Brain pericyte (primary cell): Measurements from ENCODE around the gene CCDC80.
"Not testable (repeated sequence)": the region's sequence is repeated elsewhere in the genome, so short reads cannot be mapped to it uniquely, and the experiment has no call there.

Source experiments
- DNase-seq: peaks from one replicate; pipeline ENCODE4 v3.0.0-alpha.2; 2012; ENCODE audit warnings: low read depth, low spot score

CCDC80 gene

DNA sequence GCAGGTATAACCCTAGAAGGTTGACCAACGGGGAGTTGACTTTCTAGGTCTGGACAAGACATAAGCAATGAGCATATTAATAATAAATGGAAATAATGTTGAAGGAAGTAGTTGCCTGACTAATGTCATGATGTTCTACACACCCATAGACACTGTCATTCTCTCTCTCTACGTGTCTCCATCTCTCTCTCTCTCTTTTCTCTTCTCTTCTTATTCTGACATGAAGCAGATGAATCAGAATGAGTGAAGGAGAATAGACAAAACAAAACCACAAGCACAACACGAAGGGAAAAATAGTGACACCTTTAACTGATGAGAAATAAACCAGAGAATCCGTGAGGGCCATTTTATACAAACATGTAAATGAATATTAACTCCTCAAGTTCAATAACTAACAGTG lies 26.7 kb upstream of the CCDC80 start:
- DNase-seq, result no peak

DNA sequence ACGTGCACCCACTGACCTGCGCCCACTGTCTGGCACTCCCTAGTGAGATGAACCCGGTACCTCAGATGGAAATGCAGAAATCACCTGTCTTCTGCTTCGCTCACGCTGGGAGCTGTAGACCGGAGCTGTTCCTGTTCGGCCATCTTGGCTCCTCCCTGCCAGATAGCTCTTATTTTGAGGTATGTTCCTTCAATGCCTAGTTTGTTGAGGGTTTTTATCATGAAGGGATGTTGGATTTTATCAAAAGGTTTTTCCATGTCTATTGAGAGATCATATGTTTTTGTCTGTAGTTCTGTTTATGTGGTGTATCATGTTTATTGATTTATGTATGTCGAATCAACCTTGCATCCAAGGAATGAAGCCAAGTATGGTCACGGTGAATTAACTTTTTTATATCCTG lies 24.1 kb upstream of the CCDC80 start:
- not testable (repeated sequence) for DNase-seq

DNA sequence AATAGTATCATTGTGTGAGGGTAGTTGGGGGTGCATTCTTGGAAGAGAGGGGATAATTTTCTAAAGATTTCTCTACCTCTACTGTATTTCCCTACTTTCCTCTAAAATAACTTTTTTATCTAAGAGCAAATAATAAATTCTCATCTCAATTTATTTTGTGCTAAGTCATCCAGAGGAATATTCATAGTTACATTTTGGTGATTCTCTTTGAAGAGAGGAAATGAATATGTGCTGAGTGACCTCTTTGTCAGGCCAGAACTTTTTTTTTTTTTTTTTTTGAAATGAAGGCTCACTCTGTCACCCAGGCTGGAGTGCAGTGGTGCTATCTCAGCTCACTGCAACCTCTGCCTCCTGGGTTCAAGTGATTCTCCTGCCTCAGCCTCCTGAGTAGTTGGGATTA lies 15.1 kb upstream of the CCDC80 start:
- no peak for DNase-seq

DNA sequence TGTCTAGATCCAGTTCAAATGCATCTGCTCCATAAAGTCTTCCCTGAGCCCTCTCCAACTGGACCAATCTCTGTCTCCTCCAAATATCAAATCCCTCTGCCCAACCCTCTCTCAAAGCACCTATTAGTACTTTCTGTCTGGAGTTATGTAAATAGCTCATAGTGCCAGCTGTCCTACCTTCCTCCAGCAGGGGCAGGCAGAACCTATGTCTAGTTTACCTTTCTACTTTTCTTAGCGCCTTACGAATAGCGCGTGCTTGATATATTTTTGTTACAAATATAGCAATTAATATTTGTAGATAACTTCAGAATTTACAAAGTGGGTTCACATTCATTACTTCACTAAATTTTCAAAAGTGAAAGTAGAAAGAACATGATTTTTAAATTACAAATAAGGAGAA lies 14.0 kb upstream of the CCDC80 start:
- no peak for DNase-seq

DNA sequence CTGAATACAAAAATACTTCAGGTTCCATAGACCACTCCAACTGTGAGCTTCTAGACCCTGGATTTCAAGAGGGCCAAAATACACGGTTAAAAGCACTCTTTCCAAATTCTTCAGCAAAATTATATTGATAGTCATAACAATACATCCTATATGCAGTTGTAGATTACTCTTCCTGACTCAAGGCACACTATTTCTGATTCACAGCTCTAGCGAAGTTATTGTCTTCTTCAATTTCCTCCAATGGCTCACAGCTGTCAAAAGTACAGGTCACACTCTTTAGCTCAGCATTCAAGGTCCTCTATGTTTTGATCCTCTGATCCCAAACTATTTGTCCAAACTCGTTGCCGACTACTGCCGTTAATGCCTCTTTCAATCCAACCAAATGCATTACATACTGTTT lies 13.5 kb upstream of the CCDC80 start:
- no peak for DNase-seq

DNA sequence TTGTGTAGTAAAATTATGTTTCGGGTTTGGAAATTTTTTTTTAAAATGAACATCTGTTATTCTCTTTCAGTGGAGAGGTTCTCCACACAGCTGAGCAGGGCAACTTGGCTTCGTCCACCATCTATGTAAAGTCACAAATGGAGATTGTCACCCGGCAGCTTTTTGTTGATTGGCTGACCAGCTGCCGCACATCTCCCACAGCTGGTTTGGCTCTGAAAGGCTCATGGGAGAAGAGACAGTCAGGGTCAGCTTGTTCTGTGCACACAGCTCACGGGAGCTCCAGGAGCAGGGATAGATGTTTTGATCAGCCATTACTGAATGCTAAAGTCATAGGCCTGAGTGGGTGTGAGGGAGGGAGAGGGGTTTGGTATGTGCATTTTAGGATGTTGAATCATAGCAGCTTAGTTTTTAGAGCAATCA lies 12.9 kb upstream of the CCDC80 start:
- no peak for DNase-seq

DNA sequence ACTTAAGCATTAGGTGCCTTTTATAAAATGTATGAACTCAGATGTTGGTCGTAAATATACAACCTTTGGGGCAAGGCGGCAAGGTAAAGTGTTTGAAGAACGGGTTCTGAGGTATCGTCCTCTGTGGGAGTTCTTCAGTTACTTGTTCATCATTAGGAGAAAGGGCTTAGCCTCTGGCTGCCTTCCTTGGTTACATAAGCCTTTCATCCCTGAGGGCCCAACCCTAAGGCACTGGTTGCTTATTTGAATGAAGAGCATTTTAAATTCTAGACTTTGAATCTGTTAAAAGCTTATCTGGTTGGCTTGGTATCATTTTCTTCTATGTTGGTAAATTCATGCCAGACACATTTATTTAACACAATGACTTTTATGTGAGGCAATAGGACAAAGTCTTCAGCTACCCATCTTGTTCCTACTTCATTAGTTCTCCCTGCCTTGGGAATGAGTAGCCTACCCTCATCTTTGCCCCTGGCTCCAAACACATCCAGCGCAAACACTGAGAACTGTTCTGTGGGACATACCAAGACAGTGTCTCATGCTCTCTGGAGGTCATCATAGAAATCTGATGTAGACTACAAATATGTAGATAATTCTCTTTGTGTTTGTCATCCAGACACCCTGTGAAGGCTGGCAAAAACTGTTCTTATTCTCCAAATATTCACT lies 12.4 kb upstream of the CCDC80 start:
- DNase-seq, result no peak

DNA sequence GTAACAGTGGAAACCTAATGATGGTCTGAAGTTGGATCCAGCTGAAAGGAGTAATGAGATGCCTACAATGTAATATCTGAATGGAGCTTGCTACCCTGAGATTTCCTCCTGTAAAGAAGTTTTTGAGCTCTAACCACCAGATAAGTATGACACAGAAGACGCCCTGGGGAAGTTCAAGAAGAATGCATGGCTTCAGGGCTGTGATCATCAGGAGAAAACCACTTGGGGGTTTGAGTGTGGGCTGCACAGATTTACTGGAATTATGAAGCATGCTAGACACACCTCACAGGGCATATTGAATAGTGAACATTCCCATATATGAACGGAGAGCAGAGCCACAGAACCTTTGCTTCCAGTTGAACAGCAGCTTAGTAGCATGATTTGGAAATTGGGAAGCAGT lies 10.6 kb upstream of the CCDC80 start:
- DNase-seq, result no peak

DNA sequence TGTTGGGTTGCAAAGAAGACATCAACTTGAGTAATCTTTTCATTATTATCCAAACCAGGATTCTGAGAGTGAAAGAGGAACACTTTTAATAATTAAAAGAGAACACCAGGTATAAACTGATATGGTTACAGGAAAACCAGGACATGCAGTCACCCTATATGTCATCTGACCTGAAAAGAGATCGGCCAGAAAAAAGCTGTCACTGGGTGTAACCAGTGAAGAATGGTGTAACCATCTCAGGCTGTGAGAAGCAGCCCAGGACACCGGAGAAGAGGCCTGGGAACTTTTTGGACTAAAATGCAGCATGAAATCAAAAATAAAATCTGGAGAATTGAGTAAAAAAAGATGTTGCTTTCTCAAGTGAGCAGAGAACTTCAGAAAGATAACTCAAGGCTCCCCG lies 10.1 kb upstream of the CCDC80 start:
- DNase-seq, result no peak

DNA sequence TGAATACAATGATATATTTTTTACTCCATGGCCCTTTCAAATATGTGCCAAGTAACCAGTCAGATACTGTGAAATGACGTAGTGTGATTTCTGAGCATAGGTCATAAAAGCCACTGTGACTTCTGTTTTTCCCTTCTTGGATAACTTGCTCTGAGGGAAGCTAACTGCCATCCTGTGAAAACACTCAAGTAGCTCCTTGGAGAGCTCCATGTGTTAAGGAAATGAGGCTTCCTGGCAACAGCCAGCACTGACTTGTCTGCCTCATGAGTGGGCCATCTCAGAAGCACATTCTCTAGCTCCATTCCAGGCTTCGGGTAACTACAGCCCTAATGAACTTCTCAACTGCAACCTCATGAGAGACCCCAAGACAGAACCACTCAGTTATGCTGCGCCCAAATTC lies 9.5 kb upstream of the CCDC80 start:
- no peak for DNase-seq

DNA sequence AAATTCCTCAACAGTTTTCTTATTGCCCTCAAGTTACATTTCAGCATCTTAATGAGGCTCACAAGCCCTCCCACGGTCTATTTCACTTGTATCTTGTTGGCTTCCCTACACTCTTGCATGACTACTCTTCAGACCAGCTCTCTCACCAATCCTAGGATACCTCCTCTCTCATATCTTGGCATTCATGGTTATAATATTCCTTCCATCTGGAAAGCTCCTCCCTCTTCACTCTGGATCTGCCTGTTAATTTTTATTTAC lies 8.5 kb upstream of the CCDC80 start:
- no peak for DNase-seq

DNA sequence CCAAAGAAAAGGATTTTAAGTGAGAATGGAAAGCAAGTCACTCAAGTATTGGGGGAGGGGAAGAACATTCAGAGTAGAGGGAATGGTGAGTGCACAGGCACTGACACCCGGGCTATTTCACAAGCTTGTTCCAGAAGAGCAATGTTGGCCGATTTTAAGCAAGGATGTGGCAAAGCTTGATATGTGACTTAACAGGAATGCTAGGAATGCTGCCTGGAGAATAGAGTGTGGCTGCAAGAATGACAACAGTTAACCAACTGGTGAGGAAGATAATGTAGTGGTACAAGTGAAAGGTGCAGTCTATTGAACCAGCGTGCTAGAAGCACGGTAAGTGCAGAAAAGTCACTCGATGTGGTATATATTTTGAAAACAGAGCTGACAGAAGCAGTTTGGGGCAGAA lies 6.2 kb upstream of the CCDC80 start:
- DNase-seq, result no peak

DNA sequence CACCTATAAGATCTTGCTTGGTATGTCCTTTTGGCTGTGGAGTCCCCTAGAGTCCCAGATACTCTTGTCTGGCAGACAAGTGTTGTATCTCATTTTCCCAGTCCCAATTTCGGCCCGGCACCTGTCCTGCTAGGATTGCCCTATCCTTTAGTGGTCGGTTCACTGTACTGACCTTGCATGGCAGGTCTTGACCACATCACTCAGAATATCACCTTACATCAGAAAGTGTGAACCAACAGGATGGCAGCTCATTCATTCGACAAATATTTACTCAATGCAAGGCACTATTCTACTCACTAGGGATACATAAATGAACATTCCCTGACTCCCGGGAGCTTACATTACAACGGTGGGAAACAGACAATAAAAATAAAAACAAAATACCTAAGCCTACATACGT lies 5.7 kb upstream of the CCDC80 start:
- DNase-seq, result no peak

DNA sequence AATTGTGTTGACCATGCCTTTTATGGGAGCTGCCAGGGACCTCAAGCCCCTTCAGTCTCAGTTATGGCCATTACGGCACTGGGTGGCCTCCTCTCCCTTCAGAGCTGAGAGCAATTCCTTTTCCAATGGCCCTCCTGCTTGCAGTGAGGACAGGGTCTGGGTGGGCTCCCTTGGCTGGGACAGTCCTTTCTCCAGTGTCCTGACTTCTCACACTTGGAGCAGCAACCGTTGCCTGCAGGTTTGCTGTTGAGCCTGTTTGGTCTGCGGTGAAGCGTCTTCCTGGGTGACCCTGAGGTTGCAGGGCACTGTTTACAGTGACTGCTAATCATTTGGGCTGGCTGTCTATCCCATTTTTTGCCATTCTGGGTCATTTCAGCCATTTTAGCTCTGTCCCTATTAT lies 3.5 kb upstream of the CCDC80 start:
- no peak for DNase-seq

DNA sequence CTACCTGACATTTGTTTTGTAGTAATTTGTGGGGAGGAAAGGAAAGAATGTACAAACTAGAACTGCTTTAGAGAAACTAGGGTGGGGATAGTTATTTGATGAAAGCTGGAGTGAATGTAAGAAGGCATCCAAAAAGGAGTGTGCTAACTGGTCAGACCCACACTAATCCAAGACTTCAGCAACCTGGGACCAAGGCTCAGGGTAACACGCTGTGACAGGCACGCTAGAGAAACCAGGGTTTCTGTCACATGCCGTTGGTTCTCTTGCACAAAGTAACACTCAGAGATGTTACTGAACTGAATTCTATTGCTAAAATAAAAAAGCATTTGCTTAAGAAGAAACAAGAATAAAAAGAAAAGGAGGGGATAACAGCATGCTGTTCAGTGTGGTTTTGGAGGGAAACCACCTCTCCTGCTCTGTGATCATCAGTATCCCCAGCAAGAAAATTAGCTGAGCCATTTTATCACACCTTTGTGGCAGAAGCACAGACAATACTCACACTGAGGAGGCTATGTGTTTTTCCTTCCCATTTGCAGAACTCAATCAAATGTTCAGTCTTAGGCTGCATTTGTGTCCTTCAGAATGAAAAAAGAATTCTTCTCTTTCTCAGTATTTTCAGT lies 2.8 kb upstream of the CCDC80 start:
- DNase-seq, result no peak

DNA sequence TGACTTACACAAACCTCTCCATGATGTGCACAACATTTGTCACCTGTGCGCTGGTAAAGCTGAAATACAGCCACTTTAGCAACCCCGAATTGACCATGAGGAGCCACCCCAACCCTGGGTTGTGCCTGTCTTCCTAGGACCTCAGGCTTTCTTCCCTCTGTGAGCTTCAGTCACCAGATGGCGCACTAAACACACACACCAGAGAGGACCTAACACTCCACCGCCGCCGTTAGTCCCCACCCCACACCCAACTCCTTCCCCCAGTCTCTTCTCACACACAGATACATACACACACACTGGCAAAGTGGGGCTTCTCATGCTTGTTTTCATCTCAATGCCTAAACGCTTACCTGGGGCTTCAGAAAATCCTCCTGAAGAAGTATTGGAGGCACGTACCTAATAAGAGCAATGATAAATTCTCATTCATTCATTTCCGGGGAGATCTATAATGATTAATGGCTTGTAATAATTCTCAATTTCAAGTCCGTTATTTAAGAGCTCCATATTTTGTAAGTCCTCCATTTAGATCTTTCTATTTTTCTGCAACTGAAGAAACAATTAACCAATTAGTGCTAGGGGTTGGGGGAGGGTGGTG lies 2.1 kb upstream of the CCDC80 start:
- DNase-seq, result no peak

DNA sequence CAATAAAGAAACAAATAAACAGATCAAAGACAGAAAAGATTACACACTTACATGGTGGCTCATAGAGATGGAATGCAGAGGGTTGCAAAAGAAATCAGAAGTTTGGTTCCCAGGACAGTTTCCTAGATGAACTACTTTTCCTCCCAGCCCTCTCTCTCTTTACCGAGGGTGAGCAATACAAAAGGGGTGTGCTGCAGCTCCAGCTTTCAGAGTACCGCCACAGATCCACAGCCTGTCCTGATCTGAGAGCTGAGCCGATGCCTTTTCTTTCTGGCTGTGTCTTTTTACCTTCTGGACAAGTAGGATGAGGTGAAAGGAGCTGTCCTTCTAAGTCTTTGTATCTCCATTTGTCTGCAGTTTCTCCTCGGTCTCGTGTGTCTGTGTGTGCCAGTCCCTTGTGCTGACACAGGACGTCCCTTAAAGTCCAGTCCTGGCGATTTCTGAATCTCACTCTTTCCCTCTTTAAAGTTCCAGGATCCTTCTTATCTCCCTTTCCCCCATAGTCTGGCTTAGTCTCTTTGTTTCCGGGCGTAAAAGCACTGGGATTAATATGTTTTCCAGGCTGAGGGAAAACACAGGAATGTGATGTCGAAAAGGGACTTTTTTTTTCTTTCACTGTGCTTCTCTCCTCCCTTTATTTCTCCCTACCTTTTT lies 540 bp downstream of the CCDC80 start:
- no peak for DNase-seq

DNA sequence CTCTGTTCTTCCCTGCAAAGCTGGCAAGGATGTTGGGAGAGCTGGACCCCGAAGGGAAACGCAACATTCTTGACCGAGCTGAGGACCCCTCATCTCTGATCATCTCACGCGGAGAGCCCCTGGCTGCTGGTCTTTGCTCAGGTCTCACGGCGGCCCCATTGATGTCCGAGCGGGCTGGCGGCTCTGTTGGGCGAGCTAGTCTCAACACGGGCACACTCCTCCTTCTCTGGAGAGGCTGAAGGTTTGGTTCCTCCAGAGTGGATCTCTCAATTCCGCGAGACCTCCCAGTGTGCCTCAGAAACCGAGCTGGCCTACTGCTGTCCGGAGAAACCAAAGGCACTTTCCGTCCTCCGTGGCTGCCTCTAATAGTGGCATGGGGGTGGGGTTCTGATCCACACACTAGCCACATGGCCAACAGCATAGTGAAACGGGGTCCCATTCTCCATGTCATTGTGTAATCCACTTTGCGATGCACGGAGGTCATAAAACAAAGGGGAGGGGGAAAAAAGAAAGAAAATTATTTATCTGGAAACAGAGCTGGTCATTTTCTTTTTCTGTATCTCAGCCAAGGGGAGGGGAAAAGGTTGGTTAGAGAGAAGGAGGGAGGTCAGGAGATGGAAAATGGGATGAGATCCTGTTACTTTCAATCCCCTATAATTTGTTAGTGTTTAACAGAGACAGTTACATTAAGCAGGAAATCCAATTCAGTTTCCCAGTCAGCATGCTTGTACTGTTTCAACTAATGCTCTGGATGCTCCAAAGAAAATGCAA lies 1.3 kb downstream of the CCDC80 start:
- no peak for DNase-seq

DNA sequence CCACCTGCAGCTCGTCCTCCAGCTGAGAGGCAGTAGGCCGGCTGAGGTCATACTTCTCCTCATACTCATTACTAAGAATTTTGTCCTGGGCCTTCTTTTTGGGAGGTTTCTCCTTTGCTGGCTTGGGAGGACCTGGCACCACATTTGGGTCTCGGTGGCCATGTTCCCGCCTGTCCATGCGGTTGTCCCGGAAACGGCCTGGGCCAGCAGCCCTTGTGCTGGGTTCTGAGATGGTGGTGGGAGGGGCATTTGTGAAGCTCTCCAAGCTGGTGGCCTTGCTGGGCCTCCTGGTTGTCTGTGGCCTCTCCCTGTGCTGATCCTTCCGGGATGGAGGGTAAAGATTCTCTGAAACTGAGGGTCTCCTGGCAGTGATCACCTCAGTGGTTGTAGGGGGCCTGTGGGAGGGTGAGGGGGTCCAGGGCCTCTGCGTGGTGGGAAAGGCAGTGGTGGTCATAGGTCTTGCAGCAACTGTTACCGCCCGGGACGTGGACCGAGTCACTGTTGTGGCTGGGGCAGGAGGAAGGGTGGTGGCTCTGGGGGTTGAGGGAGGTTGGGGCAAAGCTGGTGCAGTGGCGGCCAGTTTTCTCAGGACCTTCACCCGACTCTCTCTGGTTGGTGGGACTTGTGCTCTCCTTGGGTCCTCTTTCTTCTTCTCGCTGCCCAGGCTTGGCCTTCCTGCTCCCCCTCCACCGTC lies 2.5 kb downstream of the CCDC80 start:
- DNase-seq, result no peak

DNA sequence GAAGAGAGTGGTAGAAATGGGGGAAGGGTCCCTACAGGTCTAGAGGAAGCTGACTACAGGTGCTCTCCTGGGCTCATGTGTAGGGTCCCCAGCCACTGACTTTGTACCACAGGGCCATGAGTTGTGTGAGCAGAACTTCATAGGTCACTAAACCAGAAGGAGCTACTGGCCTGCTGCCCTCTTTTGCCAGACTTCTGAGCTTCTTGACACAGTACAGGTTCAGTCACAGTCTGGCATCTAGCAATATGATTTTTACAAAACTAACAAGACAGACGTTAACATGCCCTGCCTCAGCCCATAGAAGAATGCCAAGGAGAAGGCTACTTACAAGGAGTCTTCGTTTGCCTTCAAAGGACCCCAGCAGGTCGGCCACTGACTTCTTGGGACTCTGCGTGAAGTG lies 3.2 kb downstream of the CCDC80 start:
- no peak for DNase-seq

DNA sequence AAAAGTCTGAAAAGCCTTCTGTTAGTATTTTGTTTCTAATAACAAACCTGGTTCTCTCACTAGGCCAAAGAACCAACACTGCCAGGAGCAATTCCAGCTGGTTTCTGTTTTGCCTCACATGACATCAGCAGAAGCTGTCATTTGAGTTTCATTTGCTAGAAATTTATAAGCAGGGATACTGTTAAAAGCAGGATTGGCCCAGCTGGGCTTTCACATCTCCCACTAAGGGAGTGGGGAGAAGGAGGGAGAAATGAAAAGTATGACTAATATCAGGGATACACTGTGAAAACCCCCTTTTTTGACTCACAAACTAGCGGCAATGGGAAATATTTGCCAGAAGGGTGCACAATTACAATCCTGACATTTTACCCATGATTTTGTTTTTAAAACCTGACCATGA lies 5.3 kb downstream of the CCDC80 start:
- DNase-seq, result peak; percentile 63
